Stomach (tissue), 4 donors: Measurements from ENCODE around the gene WFDC12.

Experiments
- CTCF ChIP-seq, 7 experiments: fragments of 450-650 bp in 4 of 7; fragments of 200-600 bp in 3 of 7; sonication (generic) in 3 of 7; IDR thresholded peaks; one replicate each; pipeline ENCODE4 v1.5.1; 2016 to 2019; ENCODE audit warnings: antibody characterized with exemption in 7 of 7, control low read depth in 2 of 7, mild to moderate bottlenecking in 1 of 7
- EP300 ChIP-seq: sonication (generic); formaldehyde crosslinking; IDR thresholded peaks from one replicate; pipeline ENCODE4 v1.6.1; 2017; ENCODE audit warnings: antibody characterized with exemption
- POLR2A ChIP-seq, 4 donors: fragments of 450-650 bp; IDR thresholded peaks; one replicate each; pipeline ENCODE4 v1.6.1; 2016; ENCODE audit warnings: antibody characterized with exemption in 4 of 4, control low read depth in 2 of 4, mild to moderate bottlenecking in 1 of 4, moderate library complexity in 1 of 4
- POLR2AphosphoS5 ChIP-seq, 3 donors: sonication (generic); formaldehyde crosslinking; IDR thresholded peaks; one replicate each; pipeline ENCODE4 v1.6.1; 2016; ENCODE audit warnings: antibody characterized with exemption in 3 of 3

GRCh38 chr20:45112754-45113153 is 11.5 kb downstream of the WFDC12 start:
- TF ChIP-seq POLR2AphosphoS5 (IDR thresholded peaks at IDR 0.05) (no peak), CTCF (IDR thresholded peaks at IDR 0.05) (no peak), POLR2A (IDR thresholded peaks at IDR 0.05) (no peak), EP300 (no peak)
